Measurements from ENCODE around the gene TPX2. TPM values are rescaled to one million over a fixed set of nuclear protein-coding genes. Genes with fewer than 3 reads are reported as not detected.

The TPX2 gene
- total and polyA plus RNA-seq, 2 of the 8 experiments (the other 6 are each of a cell fraction or from before 2014, with no cell fraction given), result 43.6 to 125 TPM

- TF ChIP-seq FOSL1 (IDR thresholded peaks at IDR 0.05; ENCODE audit: insufficient read depth, low read depth, low read length) (no peak), CHD2 (IDR thresholded peaks at IDR 0.05; ENCODE audit: low read length) (no peak), YY1 (IDR thresholded peaks at IDR 0.05; ENCODE audit: low read depth, low read length) (no peak), TAF1 (IDR thresholded peaks at IDR 0.05; ENCODE audit: low read depth, low read length) (no peak)
These were observed 92.7 kb downstream of the TPX2 start (continued) for GRCh38 chr20:31831771-31832306.
